HEK293 (cell line): ENCODE measurements around the gene PRH1.

Source experiments
- CTCF ChIA-PET: fragments of 350-600 bp; formaldehyde crosslinking; extraction: SDS; loops from one replicate; lab custom pipeline; 2021; ENCODE audit warnings: antibody characterized with exemption; lab: Yijun Ruan, JAX
- POLR2A ChIA-PET: fragments of 300-600 bp; formaldehyde crosslinking; extraction: SDS; loops from one replicate; lab custom pipeline; 2020; ENCODE audit warnings: antibody characterized with exemption, inconsistent platforms; lab: Yijun Ruan, JAX
- H3K27ac ChIP-seq: fragments of 200-500 bp; sonication (Bioruptor generic); 2 replicates; pipeline ENCODE4 v1.5.1; 2014; ENCODE audit warnings: low read depth, low read length, control low read depth, inconsistent platforms; ENCODE audit errors: extremely low read depth
- H3K36me3 ChIP-seq, 2 experiments: fragments of 200-500 bp in 1 of 2; sonication (Bioruptor generic) in 1 of 2; 1 replicate in 1 of 2; 2 replicates in 1 of 2; pipeline ENCODE4 v1.5.1; 2014 to 2017; ENCODE audit warnings: inconsistent platforms in 2 of 2, low read length in 2 of 2; ENCODE audit not compliant: control insufficient read depth in 2 of 2, insufficient read depth in 1 of 2
- H3K4me1 ChIP-seq: fragments of 200-500 bp; sonication (Bioruptor generic); 2 replicates; pipeline ENCODE4 v1.5.1; 2014; ENCODE audit warnings: mild to moderate bottlenecking, low read length, inconsistent platforms; ENCODE audit not compliant: control insufficient read depth, insufficient read depth
- H3K4me3 ChIP-seq: 2 replicates; pipeline ENCODE4 v1.5.1; 2011; ENCODE audit warnings: low read depth, mild to moderate bottlenecking, control low read depth, low read length, moderate library complexity
- H3K9me3 ChIP-seq: fragments of 200-500 bp; sonication (Bioruptor generic); 2 replicates; pipeline ENCODE4 v1.5.1; 2014; ENCODE audit warnings: low read depth, low read length, inconsistent platforms; ENCODE audit not compliant: control insufficient read depth, insufficient read depth
- BCL11B ChIP-seq: fragments of 450-650 bp; formaldehyde crosslinking; IDR thresholded peaks from 2 replicates; pipeline ENCODE4 v1.5.1; 2016; ENCODE audit warnings: low read depth, missing biosample characterization, missing genetic modification characterization
- GLIS1 ChIP-seq: fragments of 450-650 bp; formaldehyde crosslinking; IDR thresholded peaks from 2 replicates; pipeline ENCODE4 v1.5.1; 2016; ENCODE audit warnings: missing biosample characterization, missing genetic modification characterization
- HOXC10 ChIP-seq: sonication (generic); formaldehyde crosslinking; IDR thresholded peaks from 2 replicates; pipeline ENCODE4 v1.8.1; 2023; ENCODE audit warnings: mild to moderate bottlenecking, missing genetic modification reagents
- SP2 ChIP-seq: fragments of 450-650 bp; formaldehyde crosslinking; IDR thresholded peaks from 2 replicates; pipeline ENCODE4 v1.5.1; 2016; ENCODE audit warnings: missing biosample characterization, missing genetic modification characterization
- TCF7L2 ChIP-seq: IDR thresholded peaks from 2 replicates; pipeline ENCODE4 v1.6.1; 2011; ENCODE audit warnings: low read depth, mild to moderate bottlenecking, inconsistent platforms, low read length, moderate library complexity, borderline replicate concordance
- ZBTB21 ChIP-seq: fragments of 450-650 bp; formaldehyde crosslinking; IDR thresholded peaks from 2 replicates; pipeline ENCODE4 v1.5.1; 2017; ENCODE audit warnings: missing biosample characterization, missing genetic modification characterization
- ZNF114 ChIP-seq: fragments of 450-650 bp; formaldehyde crosslinking; IDR thresholded peaks from 2 replicates; pipeline ENCODE4 v1.5.0; 2017; ENCODE audit warnings: missing biosample characterization, missing genetic modification characterization
- ZNF169 ChIP-seq: fragments of 450-650 bp; formaldehyde crosslinking; IDR thresholded peaks from 2 replicates; pipeline ENCODE4 v1.5.1; 2016; ENCODE audit warnings: missing biosample characterization, missing genetic modification characterization
- ZNF292 ChIP-seq: fragments of 450-650 bp; formaldehyde crosslinking; IDR thresholded peaks from 2 replicates; pipeline ENCODE4 v1.5.1; 2016; ENCODE audit warnings: low read depth, missing biosample characterization, missing genetic modification characterization, borderline replicate concordance
- ZNF549 ChIP-seq: fragments of 450-650 bp; IDR thresholded peaks from 2 replicates; pipeline ENCODE4 v1.5.1; 2018; ENCODE audit warnings: missing biosample characterization, missing genetic modification characterization, mild to moderate bottlenecking, inconsistent platforms, moderate library complexity
- ZNF707 ChIP-seq: fragments of 450-650 bp; formaldehyde crosslinking; IDR thresholded peaks from 2 replicates; pipeline ENCODE4 v1.5.1; 2016; ENCODE audit warnings: missing biosample characterization, missing genetic modification characterization
- ZNF791 ChIP-seq: fragments of 450-650 bp; formaldehyde crosslinking; IDR thresholded peaks from 2 replicates; pipeline ENCODE4 v1.5.1; 2016; ENCODE audit warnings: missing biosample characterization, missing genetic modification characterization
- ZNF837 ChIP-seq: fragments of 450-650 bp; formaldehyde crosslinking; IDR thresholded peaks from 2 replicates; pipeline ENCODE4 v1.5.1; 2016; ENCODE audit warnings: missing biosample characterization, missing genetic modification characterization
- ZSCAN16 ChIP-seq: fragments of 450-650 bp; formaldehyde crosslinking; IDR thresholded peaks from 2 replicates; pipeline ENCODE4 v1.5.1; 2016; ENCODE audit warnings: missing biosample characterization, missing genetic modification characterization
- ZSCAN23 ChIP-seq: fragments of 450-650 bp; formaldehyde crosslinking; IDR thresholded peaks from 2 replicates; pipeline ENCODE4 v1.5.1; 2016; ENCODE audit warnings: missing biosample characterization, missing genetic modification characterization
- TF ChIP-seq, protein P1 (sequence below): fragments of 450-650 bp; formaldehyde crosslinking; conservative IDR thresholded peaks from 2 replicates; pipeline ENCODE4 v1.5.1; 2016; ENCODE audit warnings: low read depth, missing biosample characterization, missing genetic modification characterization
- TF ChIP-seq, protein P2 (sequence below): fragments of 450-650 bp; formaldehyde crosslinking; IDR thresholded peaks from 2 replicates; pipeline ENCODE4 v1.5.1; 2016; ENCODE audit warnings: missing biosample characterization, missing genetic modification characterization
- TF ChIP-seq, protein P3 (sequence below): fragments of 450-650 bp; formaldehyde crosslinking; IDR thresholded peaks from 2 replicates; pipeline ENCODE4 v1.5.1; 2016; ENCODE audit warnings: missing biosample characterization, missing genetic modification characterization
- TF ChIP-seq, protein P4 (sequence below): sonication (generic); formaldehyde crosslinking; IDR thresholded peaks from 2 replicates; pipeline ENCODE4 v1.8.1; 2022; ENCODE audit warnings: mild to moderate bottlenecking, moderate library complexity, missing genetic modification reagents

PRH1 gene

DNA sequence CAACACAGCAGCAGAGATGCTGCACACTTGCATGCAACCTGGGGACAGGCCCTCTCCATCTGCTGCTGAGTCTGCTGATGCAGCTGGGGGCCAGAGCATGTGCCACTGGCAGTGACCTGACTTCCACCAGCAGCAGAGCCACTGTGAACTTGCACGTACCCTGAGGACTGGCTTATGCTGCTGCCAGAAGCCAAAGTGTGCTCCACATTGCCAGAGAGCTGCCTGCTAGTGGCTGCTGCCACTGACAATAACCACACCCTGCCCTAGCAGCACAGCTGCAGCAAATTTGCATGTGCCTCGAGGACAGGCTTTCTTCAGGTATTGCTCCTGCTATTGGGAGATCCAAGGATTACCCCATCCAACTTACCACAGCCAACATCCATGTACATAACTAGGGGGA, 30.3 kb downstream of the PRH1 start:
- no peaks in the 10 kb centered on the region for H3K9me3 ChIP-seq
- H3K4me1 ChIP-seq = no peaks in the 10 kb centered on the region
- H3K4me3 ChIP-seq = no peak overlapping the region
- TF ChIP-seq, protein P1, sequence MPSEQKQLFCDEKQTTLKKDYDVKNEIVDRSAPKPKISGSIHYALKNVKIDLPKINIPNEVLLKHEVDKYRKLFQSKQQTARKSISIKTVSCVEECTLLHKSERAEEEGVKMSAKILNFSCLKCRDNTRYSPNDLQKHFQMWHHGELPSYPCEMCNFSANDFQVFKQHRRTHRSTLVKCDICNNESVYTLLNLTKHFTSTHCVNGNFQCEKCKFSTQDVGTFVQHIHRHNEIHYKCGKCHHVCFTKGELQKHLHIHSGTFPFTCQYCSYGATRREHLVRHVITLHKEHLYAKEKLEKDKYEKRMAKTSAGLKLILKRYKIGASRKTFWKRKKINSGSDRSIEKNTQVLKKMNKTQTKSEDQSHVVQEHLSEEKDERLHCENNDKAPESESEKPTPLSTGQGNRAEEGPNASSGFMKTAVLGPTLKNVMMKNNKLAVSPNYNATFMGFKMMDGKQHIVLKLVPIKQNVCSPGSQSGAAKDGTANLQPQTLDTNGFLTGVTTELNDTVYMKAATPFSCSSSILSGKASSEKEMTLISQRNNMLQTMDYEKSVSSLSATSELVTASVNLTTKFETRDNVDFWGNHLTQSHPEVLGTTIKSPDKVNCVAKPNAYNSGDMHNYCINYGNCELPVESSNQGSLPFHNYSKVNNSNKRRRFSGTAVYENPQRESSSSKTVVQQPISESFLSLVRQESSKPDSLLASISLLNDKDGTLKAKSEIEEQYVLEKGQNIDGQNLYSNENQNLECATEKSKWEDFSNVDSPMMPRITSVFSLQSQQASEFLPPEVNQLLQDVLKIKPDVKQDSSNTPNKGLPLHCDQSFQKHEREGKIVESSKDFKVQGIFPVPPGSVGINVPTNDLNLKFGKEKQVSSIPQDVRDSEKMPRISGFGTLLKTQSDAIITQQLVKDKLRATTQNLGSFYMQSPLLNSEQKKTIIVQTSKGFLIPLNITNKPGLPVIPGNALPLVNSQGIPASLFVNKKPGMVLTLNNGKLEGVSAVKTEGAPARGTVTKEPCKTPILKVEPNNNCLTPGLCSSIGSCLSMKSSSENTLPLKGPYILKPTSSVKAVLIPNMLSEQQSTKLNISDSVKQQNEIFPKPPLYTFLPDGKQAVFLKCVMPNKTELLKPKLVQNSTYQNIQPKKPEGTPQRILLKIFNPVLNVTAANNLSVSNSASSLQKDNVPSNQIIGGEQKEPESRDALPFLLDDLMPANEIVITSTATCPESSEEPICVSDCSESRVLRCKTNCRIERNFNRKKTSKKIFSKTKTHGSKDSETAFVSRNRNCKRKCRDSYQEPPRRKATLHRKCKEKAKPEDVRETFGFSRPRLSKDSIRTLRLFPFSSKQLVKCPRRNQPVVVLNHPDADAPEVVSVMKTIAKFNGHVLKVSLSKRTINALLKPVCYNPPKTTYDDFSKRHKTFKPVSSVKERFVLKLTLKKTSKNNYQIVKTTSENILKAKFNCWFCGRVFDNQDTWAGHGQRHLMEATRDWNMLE (tag by site-specific recombination) = no peak
- no peak for TF ChIP-seq GLIS1 (tag by site-specific recombination)
- TF ChIP-seq BCL11B = no peak
- TF ChIP-seq, protein P2, sequence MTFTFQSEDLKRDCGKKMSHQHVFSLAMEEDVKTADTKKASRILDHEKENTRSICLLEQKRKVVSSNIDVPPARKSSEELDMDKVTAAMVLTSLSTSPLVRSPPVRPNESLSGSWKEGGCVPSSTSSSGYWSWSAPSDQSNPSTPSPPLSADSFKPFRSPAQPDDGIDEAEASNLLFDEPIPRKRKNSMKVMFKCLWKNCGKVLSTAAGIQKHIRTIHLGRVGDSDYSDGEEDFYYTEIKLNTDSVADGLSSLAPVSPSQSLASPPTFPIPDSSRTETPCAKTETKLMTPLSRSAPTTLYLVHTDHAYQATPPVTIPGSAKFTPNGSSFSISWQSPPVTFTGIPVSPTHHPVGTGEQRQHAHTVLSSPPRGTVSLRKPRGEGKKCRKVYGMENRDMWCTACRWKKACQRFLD = no peak
- no peak for TF ChIP-seq HOXC10 (CRISPR knock-in tag)
- TF ChIP-seq ZSCAN23 (tag by site-specific recombination) = no peak
- TF ChIP-seq ZSCAN16 (tag by site-specific recombination) = no peak
- CTCF ChIA-PET = no interaction called here
- POLR2A ChIA-PET = no interaction called here
- H3K36me3 ChIP-seq = peaks cover 0 to 4% of the 10 kb centered on the region in 2 experiments; a peak in 1 of 3 replicates
- H3K27ac ChIP-seq = no peak overlapping the region

DNA sequence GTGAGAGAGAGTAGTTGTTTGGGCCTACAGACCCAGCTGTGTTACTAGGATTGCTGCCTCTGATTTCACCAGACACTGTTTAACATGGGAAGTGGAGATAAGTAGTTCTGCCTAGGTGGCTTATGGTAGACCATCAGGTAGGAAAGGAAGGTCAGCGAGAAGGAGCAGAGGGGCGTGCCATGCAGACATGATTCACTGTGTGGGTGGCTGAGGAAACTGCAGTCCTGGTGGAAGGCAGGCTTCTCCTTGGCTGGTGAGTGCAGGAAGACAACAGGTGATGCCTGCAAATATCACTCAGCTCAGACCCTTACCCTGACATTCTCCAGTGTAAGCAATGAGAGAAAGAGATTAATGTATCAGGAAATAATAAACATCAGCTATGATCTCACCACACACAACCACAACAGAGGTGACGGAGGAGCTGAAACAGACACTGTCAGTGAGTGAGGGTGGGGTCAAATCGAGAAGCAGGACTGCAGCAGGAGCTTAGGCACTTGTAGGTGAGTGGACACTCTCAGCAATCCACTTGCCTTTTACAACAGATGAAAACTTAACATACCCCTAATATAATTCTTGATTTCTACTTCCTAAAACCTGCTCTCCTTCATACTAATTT, 32.7 kb downstream of the PRH1 start:
- Histone ChIP-seq H3K9me3 (no peaks in the 10 kb centered on the region), H3K4me3 (no peak overlapping the region), H3K36me3 (no peaks in the 10 kb centered on the region), H3K4me1 (no peaks in the 10 kb centered on the region), H3K27ac (no peak overlapping the region)
- ChIA-PET CTCF (no interaction called here), POLR2A (no interaction called here)
- no peak for TF ChIP-seq ZNF837 (tag by site-specific recombination)
- no peak for TF ChIP-seq ZNF549 (tag by site-specific recombination)
- TF ChIP-seq ZNF707 = no peak
- TF ChIP-seq, protein P3, sequence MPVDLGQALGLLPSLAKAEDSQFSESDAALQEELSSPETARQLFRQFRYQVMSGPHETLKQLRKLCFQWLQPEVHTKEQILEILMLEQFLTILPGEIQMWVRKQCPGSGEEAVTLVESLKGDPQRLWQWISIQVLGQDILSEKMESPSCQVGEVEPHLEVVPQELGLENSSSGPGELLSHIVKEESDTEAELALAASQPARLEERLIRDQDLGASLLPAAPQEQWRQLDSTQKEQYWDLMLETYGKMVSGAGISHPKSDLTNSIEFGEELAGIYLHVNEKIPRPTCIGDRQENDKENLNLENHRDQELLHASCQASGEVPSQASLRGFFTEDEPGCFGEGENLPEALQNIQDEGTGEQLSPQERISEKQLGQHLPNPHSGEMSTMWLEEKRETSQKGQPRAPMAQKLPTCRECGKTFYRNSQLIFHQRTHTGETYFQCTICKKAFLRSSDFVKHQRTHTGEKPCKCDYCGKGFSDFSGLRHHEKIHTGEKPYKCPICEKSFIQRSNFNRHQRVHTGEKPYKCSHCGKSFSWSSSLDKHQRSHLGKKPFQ (tag by site-specific recombination) = no peak
- no peak for TF ChIP-seq ZNF169

DNA sequence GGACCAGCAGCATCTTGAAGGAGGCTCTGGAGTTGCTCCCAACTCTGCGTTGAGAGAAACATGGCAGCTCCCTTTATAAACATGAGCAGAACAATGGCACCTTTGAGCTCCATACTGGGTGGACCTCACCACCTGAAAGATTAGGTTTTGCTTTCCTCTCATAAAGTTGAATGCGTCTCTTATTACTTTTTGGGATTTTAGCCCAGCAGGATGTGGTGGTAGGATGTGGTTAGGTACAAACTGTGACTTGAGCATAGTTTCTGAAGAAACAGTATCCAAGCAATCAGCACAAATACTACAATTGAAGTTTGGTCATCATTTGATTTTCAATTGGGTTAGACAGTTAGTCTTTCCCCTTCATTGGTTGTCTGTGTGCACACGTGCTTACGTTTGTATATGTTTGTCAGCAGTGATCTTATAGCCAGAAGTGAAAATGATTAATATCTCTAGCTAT, 34.6 kb downstream of the PRH1 start, which contains the start of gene PRR4:
PRR4 (minus strand) TSS at position 51 of the 454 bp plus-strand sequence; CDS start at position 13, 38 bp downstream.
- Histone ChIP-seq H3K36me3 (no peaks in the 10 kb centered on the region), H3K9me3 (no peaks in the 10 kb centered on the region), H3K4me1 (no peaks in the 10 kb centered on the region), H3K4me3 (no peak within 1 kb of the TSS), H3K27ac (no peak within 1 kb of the TSS)
- CTCF ChIA-PET = no interaction called here
- POLR2A ChIA-PET = no interaction called here
- TF ChIP-seq ZBTB21 (tag by site-specific recombination) (no peak), ZNF114 (tag by site-specific recombination) (no peak), ZNF292 (tag by site-specific recombination) (no peak), SP2 (tag by site-specific recombination) (no peak), ZNF791 (tag by site-specific recombination) (no peak), TCF7L2 (no peak)
- TF ChIP-seq, protein P4, sequence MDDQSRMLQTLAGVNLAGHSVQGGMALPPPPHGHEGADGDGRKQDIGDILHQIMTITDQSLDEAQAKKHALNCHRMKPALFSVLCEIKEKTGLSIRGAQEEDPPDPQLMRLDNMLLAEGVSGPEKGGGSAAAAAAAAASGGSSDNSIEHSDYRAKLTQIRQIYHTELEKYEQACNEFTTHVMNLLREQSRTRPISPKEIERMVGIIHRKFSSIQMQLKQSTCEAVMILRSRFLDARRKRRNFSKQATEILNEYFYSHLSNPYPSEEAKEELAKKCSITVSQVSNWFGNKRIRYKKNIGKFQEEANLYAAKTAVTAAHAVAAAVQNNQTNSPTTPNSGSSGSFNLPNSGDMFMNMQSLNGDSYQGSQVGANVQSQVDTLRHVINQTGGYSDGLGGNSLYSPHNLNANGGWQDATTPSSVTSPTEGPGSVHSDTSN (CRISPR knock-in tag) = no peak
